B cell (primary cell): ENCODE results near the gene FRG2. TPM values are rescaled to one million over a fixed set of nuclear protein-coding genes. Genes with fewer than 3 reads are reported as not detected.

Source experiments
- ATAC-seq: fragments of 200-7000 bp; cut with Tn5 transposase; one replicate; pipeline ENCODE4 v1.10.0; 2021; ENCODE audit warnings: low read depth, mild to moderate bottlenecking, moderate number of reproducible peaks, moderate library complexity
- CTCF ChIA-PET: fragments of 350-600 bp; sonication (Branson Sonifier 250); formaldehyde crosslinking; loops from one replicate; lab custom pipeline; 2021; ENCODE audit warnings: antibody characterized with exemption, inconsistent platforms; lab: Charles Lee
- POLR2A ChIA-PET: fragments of 350-600 bp; sonication (Branson Sonifier 250); formaldehyde crosslinking; loops from one replicate; lab custom pipeline; 2021; ENCODE audit warnings: antibody characterized with exemption; lab: Charles Lee
- DNase-seq: peaks from one replicate; pipeline ENCODE4 v3.0.0; 2013
- H2AFZ ChIP-seq: 2 replicates; pipeline ENCODE4 v1.6.1; 2012; ENCODE audit warnings: mild to moderate bottlenecking, low read depth, low read length; ENCODE audit not compliant: insufficient read depth, poor library complexity, severe bottlenecking
- H3K27ac ChIP-seq, 2 donors: 1 replicate in 1 of 2; 2 replicates in 1 of 2; pipeline ENCODE4 v1.5.1; 2012 to 2013; ENCODE audit warnings: low read length in 2 of 2, mild to moderate bottlenecking in 2 of 2, moderate library complexity in 1 of 2
- H3K27me3 ChIP-seq, 4 experiments: fragments of 200-600 bp in 1 of 4; sonication (generic) in 1 of 4; replicated peaks in 1 of 4; 1 replicate in 2 of 4; 2 replicates in 2 of 4; pipeline versions ENCODE4 v1.6.1 to v1.7.0; 2013 to 2016; ENCODE audit warnings: low read length in 3 of 4, mild to moderate bottlenecking in 2 of 4, mixed read lengths in 1 of 4, moderate library complexity in 1 of 4; ENCODE audit not compliant: insufficient read depth in 4 of 4, control insufficient read depth in 3 of 4; ENCODE audit errors: control extremely low read depth in 1 of 4
- H3K36me3 ChIP-seq, 2 experiments: replicated peaks in 1 of 2; 1 replicate in 1 of 2; 2 replicates in 1 of 2; pipeline versions ENCODE4 v1.6.1 to v1.7.1; 2013; ENCODE audit warnings: low read length in 1 of 2; ENCODE audit not compliant: insufficient read depth in 2 of 2, control insufficient read depth in 1 of 2; ENCODE audit errors: control extremely low read depth in 1 of 2, extremely low read depth in 1 of 2
- H3K4me1 ChIP-seq, 2 donors: fragments of 200-600 bp in 1 of 2; sonication (generic) in 1 of 2; 1 replicate in 1 of 2; 2 replicates in 1 of 2; pipeline versions ENCODE4 v1.5.1 to v1.6.1; 2013 to 2017; ENCODE audit warnings: low read length in 2 of 2; ENCODE audit not compliant: control insufficient read depth in 2 of 2, insufficient read depth in 2 of 2
- H3K4me2 ChIP-seq: replicated peaks from 2 replicates; pipeline ENCODE3; 2012; ENCODE audit warnings: mild to moderate bottlenecking, low read depth, low read length; ENCODE audit not compliant: poor library complexity, severe bottlenecking
- H3K4me3 ChIP-seq, 5 experiments: fragments of 200-600 bp in 1 of 5; sonication (generic) in 1 of 5; 1 replicate in 3 of 5; 2 replicates in 2 of 5; pipeline versions ENCODE4 v1.5.1 to v1.7.0; 2011 to 2016; ENCODE audit warnings: low read length in 4 of 5, mild to moderate bottlenecking in 4 of 5, low read depth in 2 of 5, control low read depth in 1 of 5, moderate library complexity in 1 of 5; ENCODE audit not compliant: insufficient read depth in 1 of 5; ENCODE audit errors: control extremely low read depth in 1 of 5, extremely low read depth in 1 of 5
- H3K79me2 ChIP-seq: fragments of 200-600 bp; sonication (generic); one replicate; pipeline ENCODE4 v1.6.0; 2016; ENCODE audit warnings: low read length; ENCODE audit not compliant: control insufficient read depth, insufficient read depth
- H3K9ac ChIP-seq: fragments of 200-600 bp; sonication (generic); 2 replicates; pipeline ENCODE4 v1.6.1; 2017; ENCODE audit warnings: mild to moderate bottlenecking, low read length, moderate library complexity
- H3K9me3 ChIP-seq, 3 donors: one replicate each; pipeline versions ENCODE4 v1.6.1 to v1.7.1; 2013; ENCODE audit warnings: low read length in 2 of 3; ENCODE audit not compliant: control insufficient read depth in 2 of 3, insufficient read depth in 1 of 3; ENCODE audit errors: control extremely low read depth in 1 of 3
- H4K20me1 ChIP-seq: 2 replicates; pipeline ENCODE4 v1.6.0; 2012; ENCODE audit warnings: mild to moderate bottlenecking, low read length; ENCODE audit not compliant: insufficient read depth, control insufficient read depth, poor library complexity, severe bottlenecking
- H3K27ac Mint-ChIP-seq: one replicate; pipeline ENCODE4 v1.8.0; 2021; ENCODE audit warnings: mixed read lengths
- H3K27me3 Mint-ChIP-seq: one replicate; pipeline ENCODE4 v1.8.0; 2021; ENCODE audit warnings: mixed read lengths
- H3K4me1 Mint-ChIP-seq: one replicate; pipeline ENCODE4 v1.8.0; 2021; ENCODE audit warnings: mixed read lengths
- H3K4me3 Mint-ChIP-seq: one replicate; pipeline ENCODE4 v1.8.0; 2021; ENCODE audit warnings: mixed read lengths
- H3K9me3 Mint-ChIP-seq: one replicate; pipeline ENCODE4 v1.8.0; 2022; ENCODE audit warnings: mixed read lengths; ENCODE audit not compliant: insufficient read depth
- EZH2 ChIP-seq: IDR thresholded peaks from 2 replicates; pipeline ENCODE4 v1.6.1; 2012; ENCODE audit warnings: borderline replicate concordance, low read depth, mild to moderate bottlenecking, moderate library complexity, low read length; ENCODE audit not compliant: insufficient read depth, poor library complexity, severe bottlenecking
- WGBS: methylation state at CpG from one replicate; pipeline ENCODE4 v1.1.5; 2013; ENCODE audit warnings: missing lambda C conversion rate; ENCODE audit not compliant: insufficient coverage; 5-methylcytosine and 5-hydroxymethylcytosine counted together
- intact Hi-C: fragments of 100-400 bp; cut with micrococcal nuclease; formaldehyde crosslinking; loops from one replicate; pipeline ENCODE4 v1.10.0; 2022
- polyA plus RNA-seq: library from polyadenylated mRNA; depleted of rRNA; stranded (reverse); fragments of >200 nt; gene quantifications from 2 replicates; pipeline ENCODE4 v1.2.3, GENCODE V29; 2012
- total RNA-seq, 2 donors: library from RNA; stranded (reverse); fragments of 120-200 nt in 1 of 2; gene quantifications; 1 replicate in 1 of 2; 2 replicates in 1 of 2; pipeline versions ENCODE4 v1.2.3 to v1.2.4, GENCODE V29; 2013 to 2022
- TF ChIP-seq, protein P1 (sequence below): fragments of 200-600 bp; IDR thresholded peaks from one replicate; pipeline ENCODE4 v1.8.0; 2022; ENCODE audit warnings: antibody characterized with exemption, mild to moderate bottlenecking

The FRG2 gene
- total and polyA plus RNA-seq, 2 donors (not counting 1 experiment from before 2014, with no cell fraction given), result not detected

DNA sequence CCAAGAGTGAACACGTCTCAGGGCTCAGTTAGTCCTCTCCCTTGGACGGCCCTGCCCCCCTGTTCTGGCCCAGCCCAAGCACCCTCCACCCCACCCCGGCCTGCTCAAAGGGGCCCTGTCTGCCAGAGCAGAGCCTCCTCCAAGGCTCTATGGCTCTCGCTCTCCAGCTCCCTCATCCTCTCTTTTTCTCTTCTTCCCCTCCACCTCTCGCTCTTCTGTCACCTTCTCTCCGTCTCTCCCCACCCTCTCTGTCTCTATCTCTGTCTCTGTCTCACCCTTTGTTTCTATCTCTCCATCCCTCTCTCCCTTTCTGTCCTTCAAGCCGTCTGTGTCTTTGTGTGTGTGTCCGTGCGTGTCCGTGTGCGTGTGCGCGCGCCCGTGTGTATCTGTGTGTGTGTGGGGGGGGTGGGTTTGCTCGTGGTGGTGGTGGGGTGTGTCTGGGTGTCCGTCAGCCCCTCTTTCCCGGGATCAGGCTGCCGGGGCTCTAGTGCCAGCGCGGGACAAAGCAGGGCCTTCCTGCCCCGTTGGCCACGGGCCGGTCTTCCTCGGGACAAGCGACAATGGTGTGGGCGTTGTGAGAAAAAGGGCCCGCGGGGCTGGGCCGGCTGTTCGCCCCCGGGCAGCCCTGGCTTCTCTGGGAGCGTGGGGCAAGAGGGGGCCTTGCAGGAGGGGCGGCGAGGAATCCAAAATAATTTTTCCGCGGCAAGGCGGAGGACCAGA lies 8.7 kb downstream of the FRG2 start:
- H3K9me3 ChIP-seq, result peaks cover 0 to 61% (median 0%) of the 10 kb centered on the region in 3 donors
- Mint-ChIP-seq H3K4me3 (peak overlapping the region; percentile 42), H3K9me3 (no peaks in the 10 kb centered on the region), H3K27ac (no peak overlapping the region), H3K27me3 (peaks cover 59% of the 10 kb centered on the region), H3K4me1 (peaks cover 23% of the 10 kb centered on the region)
- POLR2A ChIA-PET, result no interaction called here
- H3K79me2 ChIP-seq, result no peaks in the 10 kb centered on the region
- H3K4me2 ChIP-seq, result no peak overlapping the region
- peaks cover 0 to 63% (median 27%) of the 10 kb centered on the region in 4 experiments for H3K27me3 ChIP-seq
- DNase-seq (no peak), ATAC-seq (no peak)
- no peak overlapping the region for H3K27ac ChIP-seq
- H2AFZ ChIP-seq, result no peak overlapping the region
- intact Hi-C loops, result no loop called here
- H3K9ac ChIP-seq, result no peak overlapping the region
- peaks cover 13 to 28% of the 10 kb centered on the region in 2 donors for H3K4me1 ChIP-seq
- WGBS, result 13% methylated on average over 29 of the region's 38 CpGs
- TF ChIP-seq, protein P1, sequence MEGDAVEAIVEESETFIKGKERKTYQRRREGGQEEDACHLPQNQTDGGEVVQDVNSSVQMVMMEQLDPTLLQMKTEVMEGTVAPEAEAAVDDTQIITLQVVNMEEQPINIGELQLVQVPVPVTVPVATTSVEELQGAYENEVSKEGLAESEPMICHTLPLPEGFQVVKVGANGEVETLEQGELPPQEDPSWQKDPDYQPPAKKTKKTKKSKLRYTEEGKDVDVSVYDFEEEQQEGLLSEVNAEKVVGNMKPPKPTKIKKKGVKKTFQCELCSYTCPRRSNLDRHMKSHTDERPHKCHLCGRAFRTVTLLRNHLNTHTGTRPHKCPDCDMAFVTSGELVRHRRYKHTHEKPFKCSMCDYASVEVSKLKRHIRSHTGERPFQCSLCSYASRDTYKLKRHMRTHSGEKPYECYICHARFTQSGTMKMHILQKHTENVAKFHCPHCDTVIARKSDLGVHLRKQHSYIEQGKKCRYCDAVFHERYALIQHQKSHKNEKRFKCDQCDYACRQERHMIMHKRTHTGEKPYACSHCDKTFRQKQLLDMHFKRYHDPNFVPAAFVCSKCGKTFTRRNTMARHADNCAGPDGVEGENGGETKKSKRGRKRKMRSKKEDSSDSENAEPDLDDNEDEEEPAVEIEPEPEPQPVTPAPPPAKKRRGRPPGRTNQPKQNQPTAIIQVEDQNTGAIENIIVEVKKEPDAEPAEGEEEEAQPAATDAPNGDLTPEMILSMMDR, result no peak
- no peak for TF ChIP-seq EZH2
- H3K36me3 ChIP-seq, result no peaks in the 10 kb centered on the region
- H3K4me3 ChIP-seq, result no peak overlapping the region
- CTCF ChIA-PET, result no interaction called here
- no peaks in the 10 kb centered on the region for H4K20me1 ChIP-seq
